Endometrial microvascular endothelial cells (primary cell): Measurements from ENCODE around the gene NOC2L. TPM values are rescaled to one million over a fixed set of nuclear protein-coding genes. Genes with fewer than 3 reads are reported as not detected.

Experiments used
- in situ Hi-C: cut with HindIII; loops from 2 replicates; pipeline ENCODE4 v1.10.0; 2017; ENCODE audit warnings: low sequenced_read_pairs, low pct_unique_long_range_greater_than_20kb; ENCODE audit errors: inconsistent ontology term
- total RNA-seq: library from RNA; depleted of rRNA; stranded (reverse); fragments of >200 nt; gene quantifications from one replicate; pipeline ENCODE4 v1.2.3, GENCODE V29; 2015; ENCODE audit errors: inconsistent ontology term

NOC2L gene
- total RNA-seq, 1 donor from 2014 or later = 98.2 TPM

GRCh38 chr1:936348-937264 lies 22.4 kb downstream of the NOC2L start:
- in situ Hi-C loops = no loop called here

- in situ Hi-C loops = no loop called here
Measured at GRCh38 chr1:935751-936231, 23.3 kb downstream of the NOC2L start.

GRCh38 chr1:934991-935750 lies 23.9 kb downstream of the NOC2L start:
- in situ Hi-C loops = no loop called here

- in situ Hi-C loops = no loop called here
Measured at GRCh38 chr1:933603-933940, 25.5 kb downstream of the NOC2L start.

GRCh38 chr1:932776-933602 lies 26.1 kb downstream of the NOC2L start:
- in situ Hi-C loops = no loop called here

- in situ Hi-C loops = no loop called here
Measured at GRCh38 chr1:932173-932510, 26.9 kb downstream of the NOC2L start.

- in situ Hi-C loops = no loop called here
Measured at GRCh38 chr1:931380-932172, 27.5 kb downstream of the NOC2L start.

- in situ Hi-C loops = no loop called here
Measured at GRCh38 chr1:930633-931138, 28.4 kb downstream of the NOC2L start.

- in situ Hi-C loops = no loop called here
Measured at GRCh38 chr1:929712-930632, 29.1 kb downstream of the NOC2L start.

GRCh38 chr1:928825-929661 lies 30.0 kb downstream of the NOC2L start:
- in situ Hi-C loops = no loop called here

- in situ Hi-C loops = no loop called here
Measured at GRCh38 chr1:927748-928147, 31.3 kb downstream of the NOC2L start.

- in situ Hi-C loops = no loop called here
Measured at GRCh38 chr1:927234-927633, 31.8 kb downstream of the NOC2L start.

GRCh38 chr1:925561-926421 lies 33.3 kb downstream of the NOC2L start:
- in situ Hi-C loops = no loop called here

GRCh38 chr1:924656-925560 lies 34.1 kb downstream of the NOC2L start:
- in situ Hi-C loops = no loop called here
